ENCODE results near the gene GRIN3B. TPM values are rescaled to one million over a fixed set of nuclear protein-coding genes. Genes with fewer than 3 reads are reported as not detected.
A peak's percentile ranks its signal among the peaks of the same experiment; 100 is the strongest.

GRIN3B gene
- total RNA-seq, 1 donor from 2014 or later: 0.46 TPM

GRCh38 chr19:988081-988480 is 12.1 kb upstream of the GRIN3B start:
- no peak overlapping the region for H3K4me3 ChIP-seq (ENCODE audit: low read depth, low read length)
- DNase-seq (ENCODE audit: low read depth): no peak
- TF ChIP-seq CTCF (conservative IDR thresholded peaks at IDR 0.05; ENCODE audit: low read depth, low read length): no peak

GRCh38 chr19:988510-988909 is 11.7 kb upstream of the GRIN3B start:
- no peak for TF ChIP-seq CTCF (conservative IDR thresholded peaks at IDR 0.05; ENCODE audit: low read depth, low read length)
- DNase-seq (ENCODE audit: low read depth): no peak
- no peak overlapping the region for H3K4me3 ChIP-seq (ENCODE audit: low read depth, low read length)

GRCh38 chr19:989381-990081 is 10.7 kb upstream of the GRIN3B start:
- no peak overlapping the region for H3K4me3 ChIP-seq (ENCODE audit: low read depth, low read length)
- peak; percentile 49 for TF ChIP-seq CTCF (conservative IDR thresholded peaks at IDR 0.05; ENCODE audit: low read depth, low read length)
- DNase-seq (ENCODE audit: low read depth): no peak

- no peak for TF ChIP-seq CTCF (conservative IDR thresholded peaks at IDR 0.05; ENCODE audit: low read depth, low read length)
- no peak for DNase-seq (ENCODE audit: low read depth)
- H3K4me3 ChIP-seq (ENCODE audit: low read depth, low read length): no peak overlapping the region
Measured at GRCh38 chr19:990119-990571, 10.1 kb upstream of the GRIN3B start.

GRCh38 chr19:990746-991145 is 9.5 kb upstream of the GRIN3B start:
- no peak for DNase-seq (ENCODE audit: low read depth)
- TF ChIP-seq CTCF (conservative IDR thresholded peaks at IDR 0.05; ENCODE audit: low read depth, low read length): no peak
- H3K4me3 ChIP-seq (ENCODE audit: low read depth, low read length): no peak overlapping the region

GRCh38 chr19:991174-991931 is 8.9 kb upstream of the GRIN3B start:
- no peak for TF ChIP-seq CTCF (conservative IDR thresholded peaks at IDR 0.05; ENCODE audit: low read depth, low read length)

More at GRCh38 chr19:991174-991931, 8.9 kb upstream of the GRIN3B start:
- no peak for DNase-seq (ENCODE audit: low read depth)
- H3K4me3 ChIP-seq (ENCODE audit: low read depth, low read length): no peak overlapping the region
